Stomach smooth muscle (tissue), 2 donors: Measurements from ENCODE around the gene TRERF1.
"Not testable (repeated sequence)": the region's sequence is repeated elsewhere in the genome, so short reads cannot be mapped to it uniquely, and the experiment has no call there.

Experiments
- H3K27ac ChIP-seq: one replicate; pipeline ENCODE4 v1.7.0; 2013; ENCODE audit warnings: mild to moderate bottlenecking, low read length, inconsistent platforms
- H3K27me3 ChIP-seq, 2 donors: one replicate each; pipeline ENCODE4 v1.7.0; 2013; ENCODE audit warnings: low read length in 2 of 2; ENCODE audit not compliant: insufficient read depth in 2 of 2, control insufficient read depth in 1 of 2
- H3K36me3 ChIP-seq, 2 donors: one replicate each; pipeline ENCODE4 v1.7.0; 2013; ENCODE audit warnings: low read length in 2 of 2; ENCODE audit not compliant: control insufficient read depth in 2 of 2, insufficient read depth in 2 of 2
- H3K4me1 ChIP-seq: one replicate; pipeline ENCODE4 v1.7.0; 2013; ENCODE audit warnings: low read length; ENCODE audit not compliant: control insufficient read depth, insufficient read depth
- H3K4me3 ChIP-seq, 2 donors: one replicate each; pipeline ENCODE4 v1.7.0; 2013; ENCODE audit warnings: low read length in 2 of 2
- H3K9ac ChIP-seq, 2 donors: one replicate each; pipeline ENCODE4 v1.7.0; 2013; ENCODE audit warnings: low read length in 2 of 2, mild to moderate bottlenecking in 1 of 2
- H3K9me3 ChIP-seq, 2 donors: one replicate each; pipeline ENCODE4 v1.7.0; 2013; ENCODE audit warnings: low read length in 2 of 2; ENCODE audit not compliant: control insufficient read depth in 2 of 2
- donor health status: healthy.
- donor health status: Pancreatic carcinoma.

Gene TRERF1

DNA sequence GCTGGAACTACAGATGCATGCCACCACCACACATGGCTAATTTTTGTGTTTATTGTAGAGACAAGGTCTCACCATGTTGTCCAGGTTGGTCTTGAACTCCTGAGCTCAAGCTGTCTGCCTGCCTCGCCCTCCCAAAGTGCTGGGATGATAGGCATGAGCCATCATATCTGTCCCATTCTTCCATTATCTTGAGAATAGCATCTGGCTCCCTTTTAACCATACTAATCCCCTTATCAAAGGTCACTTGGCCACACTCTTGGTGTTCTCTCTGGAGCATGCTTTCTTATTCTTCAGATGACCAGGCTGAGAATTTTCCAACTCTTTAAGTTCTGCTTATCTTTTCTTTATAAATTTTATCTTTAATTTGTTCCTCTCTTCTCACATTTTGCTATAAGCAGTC, 15.9 kb upstream of the TRERF1 start:
- Histone ChIP-seq H3K27me3 (no peaks in the 10 kb centered on the region), H3K9me3 (no peaks in the 10 kb centered on the region), H3K4me1 (no peaks in the 10 kb centered on the region), H3K36me3 (no peaks in the 10 kb centered on the region), H3K27ac (no peak overlapping the region), H3K4me3 (no peak overlapping the region), H3K9ac (no peak overlapping the region)

- H3K9ac ChIP-seq, H3K27ac ChIP-seq, H3K36me3 ChIP-seq, H3K9me3 ChIP-seq, H3K4me3 ChIP-seq, H3K4me1 ChIP-seq, H3K27me3 ChIP-seq: not testable (repeated sequence)
Observed at GRCh38 chr6:42466470-42466869, 14.7 kb upstream of the TRERF1 start.

- no peaks in the 10 kb centered on the region for H3K9me3 ChIP-seq
- H3K4me3 ChIP-seq, result no peak overlapping the region
- H3K36me3 ChIP-seq, result no peaks in the 10 kb centered on the region
- H3K27me3 ChIP-seq, result no peaks in the 10 kb centered on the region
- no peaks in the 10 kb centered on the region for H3K4me1 ChIP-seq
- no peak overlapping the region for H3K27ac ChIP-seq
- H3K9ac ChIP-seq, result no peak overlapping the region
Observed at GRCh38 chr6:42462474-42462972, 10.8 kb upstream of the TRERF1 start.

DNA sequence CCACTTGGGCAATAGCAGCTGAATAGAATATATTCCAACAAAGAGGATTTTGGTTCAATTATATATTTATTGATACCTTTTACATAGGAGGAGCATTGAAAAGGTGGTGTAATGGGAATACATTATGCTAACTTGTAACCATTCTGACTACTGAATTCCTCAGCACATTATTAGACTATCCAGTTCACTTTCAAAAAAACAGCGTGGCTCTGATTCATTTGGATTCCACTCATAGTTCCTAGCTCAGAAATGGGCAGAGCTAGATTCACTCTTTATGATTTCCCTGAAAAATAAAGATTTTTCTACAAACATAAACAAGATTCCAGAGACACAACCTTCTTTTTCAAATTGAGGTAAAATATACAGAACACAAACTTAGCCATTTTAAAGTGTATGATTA, 9.2 kb upstream of the TRERF1 start:
- H3K36me3 ChIP-seq, result no peaks in the 10 kb centered on the region
- H3K4me1 ChIP-seq, result no peaks in the 10 kb centered on the region
- no peaks in the 10 kb centered on the region for H3K9me3 ChIP-seq
- no peaks in the 10 kb centered on the region for H3K27me3 ChIP-seq
- no peak overlapping the region for H3K9ac ChIP-seq
- no peak overlapping the region for H3K27ac ChIP-seq
- H3K4me3 ChIP-seq, result no peak overlapping the region

DNA sequence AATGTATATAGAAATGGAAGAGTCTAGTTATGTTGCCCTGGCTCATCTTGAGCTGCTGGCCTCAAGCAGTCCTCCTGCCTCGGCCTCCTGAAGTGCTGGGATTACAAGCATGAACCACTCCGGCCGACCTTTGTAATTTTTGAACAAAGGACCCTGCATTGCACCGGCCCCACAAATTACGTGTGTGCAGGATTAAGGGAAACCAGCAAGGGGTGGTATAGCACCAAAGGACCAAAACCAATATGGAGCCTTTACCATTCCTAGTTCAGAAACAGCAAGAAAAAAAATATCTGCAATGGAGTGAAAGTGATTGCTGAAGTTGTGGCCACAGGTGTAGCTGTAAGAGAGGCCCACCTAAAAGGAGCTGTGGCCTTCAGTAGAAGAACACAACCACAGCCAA, 8.2 kb upstream of the TRERF1 start:
- no peaks in the 10 kb centered on the region for H3K27me3 ChIP-seq

GRCh38 chr6:42454428-42454791, 2.7 kb upstream of the TRERF1 start:
- peak overlapping the region in 1 of 2 donors; percentile 86 for H3K4me3 ChIP-seq

More for the DNA sequence above, 8.2 kb upstream of the TRERF1 start:
- H3K36me3 ChIP-seq, result no peaks in the 10 kb centered on the region
- no peaks in the 10 kb centered on the region for H3K4me1 ChIP-seq
- no peak overlapping the region for H3K9ac ChIP-seq
- no peak overlapping the region for H3K4me3 ChIP-seq
- no peak overlapping the region for H3K27ac ChIP-seq
- no peaks in the 10 kb centered on the region for H3K9me3 ChIP-seq

GRCh38 chr6:42453654-42454427, 2.1 kb upstream of the TRERF1 start:
- Histone ChIP-seq H3K27ac (peak overlapping the region; percentile 80), H3K9ac (peak overlapping the region; percentile 57 to 64), H3K27me3 (no peaks in the 10 kb centered on the region), H3K9me3 (no peaks in the 10 kb centered on the region), H3K4me1 (peaks cover 17% of the 10 kb centered on the region), H3K36me3 (no peaks in the 10 kb centered on the region), H3K4me3 (peak overlapping the region; percentile 81 to 86)

More at GRCh38 chr6:42454428-42454791, 2.7 kb upstream of the TRERF1 start:
- Histone ChIP-seq H3K9me3 (no peaks in the 10 kb centered on the region), H3K27ac (peak overlapping the region; percentile 80), H3K36me3 (no peaks in the 10 kb centered on the region), H3K4me1 (peaks cover 15% of the 10 kb centered on the region), H3K9ac (no peak overlapping the region), H3K27me3 (no peaks in the 10 kb centered on the region)

DNA sequence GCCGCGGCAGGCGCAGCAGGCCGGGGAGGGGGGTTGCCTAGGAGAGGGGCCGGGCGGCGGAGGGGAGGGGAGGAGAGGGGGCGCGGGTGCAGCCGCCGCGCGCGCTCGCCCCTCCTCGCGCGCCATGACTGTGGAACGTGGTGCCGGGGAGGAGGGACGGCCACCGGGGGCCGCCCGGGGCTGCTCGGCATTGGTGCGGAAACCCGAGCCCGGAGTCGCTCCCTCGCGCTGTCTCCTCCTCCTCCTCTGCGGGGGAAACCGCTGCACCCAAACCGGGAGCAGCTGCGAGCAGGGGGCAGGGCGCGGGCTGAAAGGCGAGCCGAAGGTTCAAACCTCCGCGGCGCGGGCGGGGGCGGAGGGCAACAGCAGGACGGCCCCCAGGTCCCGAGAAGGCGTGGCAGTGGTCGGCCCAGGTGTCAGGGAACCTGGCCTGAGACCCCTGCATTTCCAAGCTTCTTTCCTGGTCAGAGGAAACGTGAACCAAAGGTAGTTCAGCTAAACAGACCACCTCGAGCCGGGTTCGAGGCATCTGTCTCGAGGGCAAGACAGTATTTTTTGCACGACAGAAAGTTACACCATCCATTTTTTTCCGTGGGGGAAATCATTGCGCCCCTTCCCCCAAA, 1.4 kb upstream of the TRERF1 start:
- Histone ChIP-seq H3K4me3 (peak overlapping the region; percentile 81 to 86), H3K9ac (peak overlapping the region; percentile 62 to 68), H3K27me3 (no peaks in the 10 kb centered on the region), H3K4me1 (peaks cover 17% of the 10 kb centered on the region), H3K36me3 (no peaks in the 10 kb centered on the region), H3K27ac (peak overlapping the region; percentile 80), H3K9me3 (no peaks in the 10 kb centered on the region)

DNA sequence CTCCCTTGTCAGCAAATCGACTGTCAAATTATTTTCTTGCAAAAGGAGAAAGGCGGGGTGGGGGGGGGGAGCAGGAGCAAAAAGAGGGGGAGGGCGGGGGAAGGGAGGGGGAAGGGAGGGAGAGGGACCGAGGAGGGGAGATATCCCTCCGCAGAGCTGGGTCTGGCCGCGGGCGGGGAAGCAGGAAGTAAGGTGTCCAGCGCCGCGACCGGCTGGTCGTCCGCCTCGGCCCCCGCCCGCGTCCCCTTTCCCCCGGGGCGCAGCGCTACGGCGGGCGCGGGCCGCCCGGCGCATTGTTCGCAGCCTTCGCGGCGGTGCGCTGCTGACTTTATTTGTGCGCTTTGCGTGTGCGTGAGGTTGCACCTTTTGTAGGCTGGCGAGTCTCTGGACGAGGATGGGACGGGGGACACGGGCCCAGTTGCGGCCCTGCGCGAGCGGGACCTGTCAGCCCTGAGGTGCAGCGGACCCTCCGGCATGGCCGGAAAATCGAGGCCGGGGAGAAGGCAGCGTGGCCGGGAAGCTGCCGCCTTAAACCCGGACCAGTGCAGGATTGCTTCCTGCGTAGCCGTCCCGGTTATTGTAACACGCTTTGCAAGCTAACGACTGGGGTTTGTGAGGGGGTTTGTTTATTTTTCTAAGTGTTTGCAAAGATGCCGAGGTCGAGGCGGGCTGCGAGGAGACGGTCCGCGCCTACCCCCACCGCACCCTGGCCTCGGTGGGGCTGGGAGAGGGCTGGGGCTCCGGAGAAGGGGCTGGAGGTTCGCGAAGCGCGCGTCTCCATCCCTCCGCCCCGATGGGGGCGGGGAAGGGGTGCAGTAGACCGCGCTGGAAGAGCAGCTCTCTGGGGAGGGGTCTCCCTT, 675 bp upstream of the TRERF1 start:
- Histone ChIP-seq H3K4me1 (peaks cover 17% of the 10 kb centered on the region), H3K27ac (peak overlapping the region; percentile 80), H3K36me3 (no peaks in the 10 kb centered on the region), H3K9me3 (no peaks in the 10 kb centered on the region), H3K9ac (peak overlapping the region; percentile 68), H3K27me3 (no peaks in the 10 kb centered on the region), H3K4me3 (peak overlapping the region; percentile 86)

DNA sequence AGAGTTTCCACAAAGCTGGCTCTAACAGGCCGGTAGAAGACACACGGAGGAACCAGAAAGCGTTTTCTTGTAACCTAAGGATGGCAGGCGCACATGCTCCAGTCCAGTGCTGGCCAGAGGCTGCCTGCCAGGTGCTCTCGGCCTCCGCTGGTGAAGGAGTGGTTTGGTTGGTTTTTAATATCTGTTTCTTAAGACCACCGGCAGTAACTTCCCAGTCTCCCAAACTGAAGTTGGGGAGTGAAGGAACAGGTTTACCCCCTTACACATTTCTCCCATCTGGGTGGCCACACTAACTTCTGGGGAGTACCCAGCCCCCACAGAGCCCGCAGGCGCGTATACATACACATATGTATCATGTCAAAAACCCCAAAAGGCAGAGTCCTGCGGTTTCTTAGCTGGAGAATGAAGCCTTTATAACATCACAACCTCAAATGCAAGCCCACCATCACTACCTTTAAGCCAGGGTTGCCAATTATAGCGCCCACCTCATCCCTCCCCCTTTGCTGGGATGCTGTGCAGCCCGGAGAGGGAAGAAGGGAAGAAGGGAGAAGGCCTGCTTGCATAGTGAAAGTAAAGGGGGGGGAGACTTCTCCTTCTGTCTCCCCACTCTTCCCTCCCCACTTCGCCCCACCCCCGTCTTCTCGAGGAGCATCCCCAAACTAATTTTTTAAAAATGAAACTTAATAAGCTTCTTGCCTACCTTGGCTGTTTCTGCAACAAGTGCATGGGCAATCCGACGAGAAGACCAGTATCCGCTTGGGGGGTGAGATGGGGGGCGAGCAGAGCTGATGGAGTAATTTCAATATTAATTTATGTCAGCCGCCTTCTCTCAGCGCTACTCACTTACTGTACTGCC, 1.0 kb downstream of the TRERF1 start:
- no peaks in the 10 kb centered on the region for H3K9me3 ChIP-seq
- H3K36me3 ChIP-seq, result no peaks in the 10 kb centered on the region
- peak overlapping the region; percentile 69 for H3K27ac ChIP-seq
- H3K27me3 ChIP-seq, result no peaks in the 10 kb centered on the region
- peak overlapping the region; percentile 54 to 71 for H3K9ac ChIP-seq
- H3K4me3 ChIP-seq, result peak overlapping the region; percentile 86
- peaks cover 17% of the 10 kb centered on the region for H3K4me1 ChIP-seq
